NB4 (cell line): ENCODE results near the gene RDX.

Source experiments
- DNase-seq: peaks from one replicate; pipeline ENCODE4 v3.0.0; 2010; ENCODE audit warnings: low read depth
- H3K4me3 ChIP-seq: one replicate; pipeline ENCODE4 v1.5.1; 2011; ENCODE audit warnings: mild to moderate bottlenecking, low read depth, low read length, moderate library complexity
- MYC ChIP-seq: IDR thresholded peaks from 2 replicates; pipeline ENCODE4 v1.6.1; 2011; ENCODE audit warnings: low read depth, low read length
- POLR2A ChIP-seq: IDR thresholded peaks from 2 replicates; pipeline ENCODE4 v1.6.1; 2011; ENCODE audit warnings: mild to moderate bottlenecking; ENCODE audit not compliant: insufficient read length; ENCODE audit errors: extremely low read depth
- TF ChIP-seq, protein P1 (sequence below): IDR thresholded peaks from one replicate; pipeline ENCODE4 v1.5.1; 2012; ENCODE audit warnings: low read depth, low read length
- TF ChIP-seq, protein P2 (sequence below): IDR thresholded peaks from 2 replicates; pipeline ENCODE4 v1.6.1; 2011; ENCODE audit warnings: low read depth, low read length

RDX gene

DNA sequence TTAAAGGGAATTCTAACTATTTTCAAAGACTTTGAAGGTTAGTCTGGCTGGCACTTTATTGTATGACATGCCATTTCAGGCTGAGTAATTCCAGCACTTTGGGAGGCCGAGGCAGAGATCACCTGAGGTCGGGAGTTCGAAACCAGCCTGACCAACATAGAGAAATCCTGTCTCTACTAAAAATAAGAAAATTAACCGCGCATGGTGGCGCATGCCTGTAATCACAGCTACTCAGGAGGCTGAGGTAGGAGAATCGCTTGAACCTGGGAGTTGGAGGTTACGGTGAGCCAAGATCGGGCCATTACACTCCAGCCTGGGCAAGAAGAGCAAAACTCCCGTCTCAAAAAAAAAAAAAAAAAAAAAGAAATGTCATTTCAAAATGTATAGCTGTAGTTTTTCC, 95.6 kb downstream of the RDX start:
- H3K4me3 ChIP-seq = no peak overlapping the region
- TF ChIP-seq POLR2A (no peak), MYC (no peak)
- TF ChIP-seq, protein P1, sequence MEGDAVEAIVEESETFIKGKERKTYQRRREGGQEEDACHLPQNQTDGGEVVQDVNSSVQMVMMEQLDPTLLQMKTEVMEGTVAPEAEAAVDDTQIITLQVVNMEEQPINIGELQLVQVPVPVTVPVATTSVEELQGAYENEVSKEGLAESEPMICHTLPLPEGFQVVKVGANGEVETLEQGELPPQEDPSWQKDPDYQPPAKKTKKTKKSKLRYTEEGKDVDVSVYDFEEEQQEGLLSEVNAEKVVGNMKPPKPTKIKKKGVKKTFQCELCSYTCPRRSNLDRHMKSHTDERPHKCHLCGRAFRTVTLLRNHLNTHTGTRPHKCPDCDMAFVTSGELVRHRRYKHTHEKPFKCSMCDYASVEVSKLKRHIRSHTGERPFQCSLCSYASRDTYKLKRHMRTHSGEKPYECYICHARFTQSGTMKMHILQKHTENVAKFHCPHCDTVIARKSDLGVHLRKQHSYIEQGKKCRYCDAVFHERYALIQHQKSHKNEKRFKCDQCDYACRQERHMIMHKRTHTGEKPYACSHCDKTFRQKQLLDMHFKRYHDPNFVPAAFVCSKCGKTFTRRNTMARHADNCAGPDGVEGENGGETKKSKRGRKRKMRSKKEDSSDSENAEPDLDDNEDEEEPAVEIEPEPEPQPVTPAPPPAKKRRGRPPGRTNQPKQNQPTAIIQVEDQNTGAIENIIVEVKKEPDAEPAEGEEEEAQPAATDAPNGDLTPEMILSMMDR = no peak
- TF ChIP-seq, protein P2, sequence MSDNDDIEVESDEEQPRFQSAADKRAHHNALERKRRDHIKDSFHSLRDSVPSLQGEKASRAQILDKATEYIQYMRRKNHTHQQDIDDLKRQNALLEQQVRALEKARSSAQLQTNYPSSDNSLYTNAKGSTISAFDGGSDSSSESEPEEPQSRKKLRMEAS = no peak
- DNase-seq = no peak

GRCh38 chr11:110200241-110200640, 96.2 kb downstream of the RDX start:
- H3K4me3 ChIP-seq = no peak overlapping the region
- no peak for DNase-seq
- TF ChIP-seq, protein P2 = no peak
- TF ChIP-seq POLR2A = no peak
- no peak for TF ChIP-seq MYC
- TF ChIP-seq, protein P1 = no peak

GRCh38 chr11:110199184-110199981, 97.0 kb downstream of the RDX start:
- no peak overlapping the region for H3K4me3 ChIP-seq
- no peak for DNase-seq
- TF ChIP-seq, protein P1 = no peak

GRCh38 chr11:110198031-110198729, 98.2 kb downstream of the RDX start:
- no peak overlapping the region for H3K4me3 ChIP-seq
- TF ChIP-seq, protein P1 = no peak
- TF ChIP-seq MYC = no peak
- TF ChIP-seq, protein P2 = no peak
- no peak for TF ChIP-seq POLR2A
- DNase-seq = no peak

DNA sequence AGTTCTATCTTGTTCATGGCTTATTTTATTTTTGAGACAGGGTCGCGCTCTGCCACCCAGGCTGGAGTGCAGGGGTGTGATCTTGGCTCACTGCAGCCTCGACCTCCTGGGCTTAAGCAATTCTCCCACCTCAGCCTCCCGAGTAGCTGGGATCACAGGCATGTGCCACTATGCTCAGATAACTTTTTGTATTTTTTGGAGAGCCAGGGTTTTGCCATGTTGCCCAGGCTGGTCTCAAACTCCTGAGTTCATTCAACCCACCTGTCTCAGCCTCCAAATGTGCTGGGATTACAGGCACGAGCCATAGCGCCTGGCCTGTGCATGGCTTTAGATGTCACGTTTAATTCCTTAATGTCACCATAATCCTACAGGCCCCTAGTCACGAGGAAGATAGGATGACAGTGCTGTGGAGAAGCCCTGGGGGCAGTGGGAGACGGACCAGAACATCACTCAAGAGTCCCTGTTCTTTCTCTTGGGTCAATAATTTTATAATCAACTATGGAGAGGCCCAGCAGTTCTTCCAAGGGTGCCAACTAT, 99.5 kb downstream of the RDX start:
- TF ChIP-seq POLR2A (no peak), MYC (no peak)
- TF ChIP-seq, protein P1 = no peak
- TF ChIP-seq, protein P2 = no peak
- DNase-seq = no peak
- H3K4me3 ChIP-seq = no peak overlapping the region
